ENCODE data around the gene IRGQ. TPM values are rescaled to one million over a fixed set of nuclear protein-coding genes. Genes with fewer than 3 reads are reported as not detected.
"Not testable (repeated sequence)": the region's sequence is repeated elsewhere in the genome, so short reads cannot be mapped to it uniquely, and the experiment has no call there.

The IRGQ gene
- total RNA-seq, 1 experiment from 2014 or later, result 20.1 TPM

- DNase-seq (ENCODE audit: low read depth), result no peak
These were observed 29.0 kb upstream of the IRGQ start for GRCh38 chr19:43624933-43625332.

- no peak for DNase-seq (ENCODE audit: low read depth)
These were observed 28.1 kb upstream of the IRGQ start for GRCh38 chr19:43623889-43624670.

GRCh38 chr19:43622956-43623355 lies 27.0 kb upstream of the IRGQ start:
- no peak for DNase-seq (ENCODE audit: low read depth)

- DNase-seq (ENCODE audit: low read depth), result no peak
These were observed 26.1 kb upstream of the IRGQ start for GRCh38 chr19:43622070-43622469.

- no peak for DNase-seq (ENCODE audit: low read depth)
These were observed 24.4 kb upstream of the IRGQ start for GRCh38 chr19:43620061-43621001.

- DNase-seq (ENCODE audit: low read depth), result peak; percentile 88
These were observed 23.5 kb upstream of the IRGQ start, which contains the start of gene ZNF428 for GRCh38 chr19:43619262-43620060. TSS of gene ZNF428 (minus strand) at chr19:43619629. CDS start at chr19:43614304, 5,325 bp downstream.

GRCh38 chr19:43618921-43619261 lies 23.0 kb upstream of the IRGQ start:
- DNase-seq (ENCODE audit: low read depth), result no peak

GRCh38 chr19:43616954-43617353 lies 21.0 kb upstream of the IRGQ start:
- DNase-seq (ENCODE audit: low read depth), result no peak

- no peak for DNase-seq (ENCODE audit: low read depth)
These were observed 20.4 kb upstream of the IRGQ start for GRCh38 chr19:43616306-43616705.

- no peak for DNase-seq (ENCODE audit: low read depth)
These were observed 16.4 kb upstream of the IRGQ start for GRCh38 chr19:43612374-43612773.

GRCh38 chr19:43611788-43612187 lies 15.9 kb upstream of the IRGQ start, which contains the start of gene SRRM5:
TSS of gene SRRM5 (plus strand) at chr19:43612088. CDS start at chr19:43612122, 34 bp downstream.
- no peak for DNase-seq (ENCODE audit: low read depth)

GRCh38 chr19:43610493-43610892 lies 14.6 kb upstream of the IRGQ start:
- DNase-seq (ENCODE audit: low read depth), result no peak

- no peak for DNase-seq (ENCODE audit: low read depth)
These were observed 13.9 kb upstream of the IRGQ start for GRCh38 chr19:43609872-43610271.

GRCh38 chr19:43607238-43608205 lies 11.6 kb upstream of the IRGQ start:
- DNase-seq (ENCODE audit: low read depth), result no peak

GRCh38 chr19:43606569-43607229 lies 10.8 kb upstream of the IRGQ start:
- no peak for DNase-seq (ENCODE audit: low read depth)

- DNase-seq (ENCODE audit: low read depth), result no peak
These were observed 10.1 kb upstream of the IRGQ start for GRCh38 chr19:43605875-43606568.

GRCh38 chr19:43600326-43600725 lies 4.4 kb upstream of the IRGQ start:
- DNase-seq (ENCODE audit: low read depth), result not testable (repeated sequence)

- DNase-seq (ENCODE audit: low read depth), result no peak
These were observed 3.8 kb upstream of the IRGQ start for GRCh38 chr19:43599635-43600295.

All from LHCN-M2 (cell line).